HG03520 (cell line): ENCODE data around the gene YES1.
A peak's percentile ranks its signal among the peaks of the same experiment; 100 is the strongest.
"Not testable (repeated sequence)": the region's sequence is repeated elsewhere in the genome, so short reads cannot be mapped to it uniquely, and the experiment has no call there.

Experiments
- ATAC-seq: cut with Tn5 transposase; IDR thresholded peaks from one replicate; pipeline ENCODE4 v1.9.1; 2021; ENCODE audit warnings: mild to moderate bottlenecking, moderate library complexity; ENCODE audit not compliant: unreplicated experiment

YES1 gene

DNA sequence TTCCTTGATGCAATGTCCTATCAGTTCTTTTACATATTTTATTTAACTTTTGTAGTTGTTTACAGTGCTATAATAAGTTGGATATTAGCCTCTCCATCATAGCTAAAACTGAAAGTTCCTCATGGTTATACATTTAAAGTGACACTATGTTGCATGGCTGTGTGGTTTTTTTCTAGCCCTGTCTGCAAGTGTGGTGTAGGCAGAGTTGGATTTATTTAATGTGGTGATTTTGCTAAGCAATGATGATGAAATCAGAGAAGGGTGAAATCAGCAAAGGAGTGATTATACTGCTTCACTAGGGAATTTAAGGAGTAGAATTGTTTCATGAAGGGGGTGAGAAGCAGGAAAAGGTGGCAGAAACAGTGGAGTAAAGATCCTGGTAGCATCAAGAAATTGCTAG, 81.3 kb downstream of the YES1 start:
- no peak for ATAC-seq

DNA sequence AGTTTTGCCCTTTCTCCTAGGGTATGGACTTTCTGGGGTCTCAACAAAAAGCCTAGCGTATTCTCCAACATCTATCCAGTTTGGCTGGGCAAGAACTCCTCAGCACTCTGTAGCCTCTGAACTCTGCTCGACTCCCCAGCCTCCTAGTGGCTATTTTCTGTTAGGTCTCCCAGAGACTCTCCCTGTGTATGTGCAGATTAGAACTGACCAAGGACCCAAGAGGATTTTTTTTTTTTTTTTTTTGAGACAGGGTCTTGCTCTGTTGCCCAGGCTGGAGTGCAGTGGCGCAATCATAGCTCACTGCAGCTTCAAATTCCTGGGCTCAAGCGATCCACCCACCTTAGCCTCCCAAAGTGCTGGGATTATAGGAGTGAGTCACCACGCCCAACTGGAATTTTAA, 81.9 kb downstream of the YES1 start:
- ATAC-seq, result not testable (repeated sequence)

DNA sequence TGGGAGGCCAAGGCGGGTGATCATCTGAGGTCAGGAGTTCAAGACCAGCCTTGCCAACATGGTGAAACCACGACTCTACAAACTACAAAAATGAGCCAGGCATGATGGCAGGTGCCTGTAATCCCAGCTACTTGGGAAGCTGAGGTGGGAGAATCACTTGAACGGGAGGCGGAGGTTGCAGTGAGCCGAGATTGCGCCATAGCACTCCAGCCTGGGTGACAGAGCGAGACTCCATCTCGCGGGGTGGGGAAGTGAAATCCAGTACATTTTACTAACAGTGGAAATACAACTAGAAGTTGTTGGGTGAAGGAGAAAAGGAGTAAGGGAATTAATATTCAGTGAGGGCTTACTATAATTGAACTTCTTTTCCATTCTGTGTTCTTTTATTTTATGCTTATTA, 86.4 kb downstream of the YES1 start:
- no peak for ATAC-seq

DNA sequence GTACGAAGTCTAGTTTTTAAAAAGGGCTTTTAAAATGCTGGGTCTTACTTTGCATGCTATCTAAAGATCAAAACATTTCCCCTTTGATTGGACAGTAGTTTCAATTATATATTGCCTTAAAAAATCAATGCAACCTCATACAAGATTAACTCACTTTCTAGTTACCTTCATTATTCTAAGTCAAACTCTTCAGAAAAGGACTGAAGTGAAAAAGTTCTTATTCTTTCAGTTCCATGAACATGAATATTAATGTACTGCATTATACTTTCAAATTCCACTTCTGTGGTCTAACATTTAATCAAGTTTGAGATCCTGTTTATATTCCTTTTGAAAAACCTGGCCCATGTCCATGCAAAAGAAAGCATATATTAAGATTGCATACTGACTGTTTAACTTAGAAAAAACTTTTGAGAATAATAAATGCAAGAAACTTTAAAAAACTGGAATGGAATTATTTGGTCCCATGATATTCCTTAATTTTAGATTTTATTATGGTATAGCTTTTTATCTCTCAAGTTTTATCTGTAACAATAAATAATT, 88.4 kb downstream of the YES1 start:
- ATAC-seq, result no peak

DNA sequence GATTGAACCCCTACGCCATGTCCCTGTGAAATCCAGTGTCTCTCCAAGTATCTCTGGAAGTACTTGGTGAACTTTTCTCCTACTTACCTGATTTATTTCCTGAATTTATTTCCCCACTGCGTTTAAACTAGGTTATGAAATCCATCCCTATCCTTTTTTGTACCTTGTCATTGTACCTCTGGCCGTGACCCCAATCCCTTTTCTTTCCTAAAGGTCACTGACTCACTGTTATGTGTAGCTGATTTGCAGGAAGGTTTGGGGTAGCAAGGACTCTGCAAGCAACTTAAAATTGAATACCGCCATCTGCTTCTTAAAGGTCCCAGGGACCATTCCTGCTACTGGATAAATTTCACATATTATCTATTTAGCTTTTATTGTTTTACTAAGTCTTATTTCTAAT, 95.0 kb downstream of the YES1 start:
- no peak for ATAC-seq

DNA sequence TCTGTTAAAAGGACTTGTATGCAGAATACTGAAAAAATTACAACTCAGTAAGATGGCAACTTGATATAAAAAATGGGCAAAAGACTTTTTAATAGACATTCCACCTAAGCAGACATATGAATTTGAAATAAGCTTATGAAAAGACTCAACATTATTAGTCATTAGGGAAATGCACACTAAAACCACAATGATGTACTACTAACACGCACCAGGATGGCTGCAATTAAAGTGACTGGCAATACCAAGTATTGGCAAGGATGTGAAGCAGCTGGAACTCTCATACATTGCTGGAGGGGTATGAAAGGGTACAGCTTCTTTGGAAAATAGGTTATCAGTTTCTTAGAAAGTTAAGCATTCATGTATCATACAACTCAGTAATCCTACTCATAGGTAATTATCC, 96.4 kb downstream of the YES1 start:
- no peak for ATAC-seq

DNA sequence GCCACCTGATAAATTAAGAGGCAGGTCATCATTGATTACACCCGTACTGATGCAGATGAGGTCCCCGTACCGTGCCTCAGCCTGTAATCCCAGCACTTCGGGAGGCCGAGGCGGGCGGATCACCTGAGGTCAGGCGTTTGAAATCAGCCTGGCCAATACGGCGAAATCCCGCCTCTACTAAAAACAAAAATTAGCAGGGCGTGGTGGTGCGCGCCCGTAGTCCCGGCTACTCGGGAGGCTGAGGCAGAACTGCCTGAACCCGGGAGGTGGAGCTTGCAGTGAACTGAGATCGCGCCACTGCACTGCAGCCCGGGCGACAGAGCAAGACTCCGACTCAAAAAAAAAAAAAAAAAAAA, 98.9 kb downstream of the YES1 start:
- ATAC-seq, result no peak

DNA sequence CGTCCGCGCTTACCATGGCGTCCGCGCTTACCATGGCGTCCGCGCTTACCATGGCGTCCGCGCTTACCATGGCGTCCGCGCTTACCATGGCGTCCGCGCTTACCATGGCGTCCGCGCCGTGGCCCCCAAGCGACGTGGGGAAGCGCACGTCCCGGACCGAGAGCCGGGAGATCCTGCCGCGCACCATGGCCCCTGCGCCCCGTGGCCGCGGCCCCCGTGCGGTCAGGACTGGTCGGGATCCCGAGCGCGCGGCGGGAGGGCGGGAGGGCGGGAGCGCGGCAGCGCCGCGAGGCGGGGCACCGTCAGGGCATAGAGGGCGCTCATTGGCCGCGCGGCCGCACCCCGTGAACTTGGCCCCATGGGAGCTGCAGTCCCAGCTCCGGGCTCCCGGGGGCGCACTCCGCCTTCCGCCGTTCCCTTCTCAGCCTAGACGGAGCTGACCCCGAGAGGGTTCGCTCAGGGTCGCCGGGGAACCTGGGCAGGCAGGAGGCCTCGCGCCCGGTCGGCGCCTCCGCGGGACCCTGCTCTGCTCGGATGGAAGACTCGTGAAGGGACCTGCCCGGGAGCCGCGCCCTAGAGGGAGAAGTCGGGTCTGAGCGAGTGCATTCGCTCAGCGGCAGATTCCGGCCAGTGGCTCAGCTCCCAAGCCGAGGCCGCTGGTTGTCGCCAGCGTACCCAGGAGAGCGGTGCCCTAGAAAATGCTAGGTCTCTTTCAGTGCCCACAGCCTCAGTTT, 99.5 kb downstream of the YES1 start, which contains the start of gene ENOSF1:
ENOSF1 (minus strand) TSS at position 230 of the 734 bp plus-strand sequence; CDS start at position 187, 43 bp downstream.
- ATAC-seq, result peak; percentile 88

DNA sequence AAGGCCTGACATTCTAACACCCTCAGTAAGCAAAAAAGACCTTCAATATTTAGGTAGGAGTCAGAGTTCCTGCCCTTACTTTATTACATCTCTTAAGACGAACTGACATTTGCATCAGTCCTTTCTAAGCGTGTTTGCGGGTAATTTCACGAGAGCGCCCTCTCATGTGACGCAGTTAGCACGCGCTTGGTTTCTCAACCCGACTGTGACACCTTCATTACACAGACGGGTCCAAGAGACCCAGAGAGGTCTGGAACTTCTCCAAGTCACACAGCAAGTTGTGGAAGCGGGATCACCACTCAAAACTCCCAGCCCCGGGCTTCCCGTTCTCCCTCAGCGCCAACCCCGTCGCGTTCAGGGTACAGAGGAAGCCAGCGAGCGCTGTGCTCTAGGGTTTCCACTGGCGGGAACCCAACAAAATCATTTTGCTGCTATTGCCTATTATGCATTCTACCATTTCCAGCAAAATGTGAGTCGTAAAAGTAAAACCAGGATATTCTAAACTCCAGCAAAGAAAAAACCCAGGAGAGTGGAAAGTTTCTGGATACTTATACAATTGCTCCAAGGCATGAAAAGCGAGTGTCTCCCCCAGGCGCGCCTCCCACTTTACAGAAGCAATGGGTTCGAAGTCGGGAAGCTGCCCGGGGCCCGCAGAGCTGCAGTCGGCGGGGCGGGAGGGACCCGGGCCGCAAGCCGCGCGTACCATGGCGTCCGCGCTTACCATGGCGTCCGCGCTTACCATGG, 100.2 kb downstream of the YES1 start:
- ATAC-seq, result peak; percentile 63

DNA sequence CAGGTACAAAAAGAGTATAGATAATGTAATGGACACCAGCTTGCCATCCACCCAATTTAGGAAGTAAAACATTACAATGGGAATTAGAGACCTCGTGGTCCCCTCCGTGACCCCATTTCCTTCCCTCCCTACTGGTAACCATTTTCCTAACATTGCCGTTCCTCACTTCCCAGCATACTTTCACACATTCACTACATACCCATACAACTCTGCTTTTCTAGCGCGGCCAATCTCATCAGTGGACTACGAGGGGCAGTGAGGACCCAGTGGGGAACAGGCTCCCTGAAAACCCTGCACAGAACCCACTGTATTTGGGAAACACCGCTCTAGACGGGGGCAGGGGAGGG, 100.8 kb downstream of the YES1 start:
- ATAC-seq, result peak; percentile 4

DNA sequence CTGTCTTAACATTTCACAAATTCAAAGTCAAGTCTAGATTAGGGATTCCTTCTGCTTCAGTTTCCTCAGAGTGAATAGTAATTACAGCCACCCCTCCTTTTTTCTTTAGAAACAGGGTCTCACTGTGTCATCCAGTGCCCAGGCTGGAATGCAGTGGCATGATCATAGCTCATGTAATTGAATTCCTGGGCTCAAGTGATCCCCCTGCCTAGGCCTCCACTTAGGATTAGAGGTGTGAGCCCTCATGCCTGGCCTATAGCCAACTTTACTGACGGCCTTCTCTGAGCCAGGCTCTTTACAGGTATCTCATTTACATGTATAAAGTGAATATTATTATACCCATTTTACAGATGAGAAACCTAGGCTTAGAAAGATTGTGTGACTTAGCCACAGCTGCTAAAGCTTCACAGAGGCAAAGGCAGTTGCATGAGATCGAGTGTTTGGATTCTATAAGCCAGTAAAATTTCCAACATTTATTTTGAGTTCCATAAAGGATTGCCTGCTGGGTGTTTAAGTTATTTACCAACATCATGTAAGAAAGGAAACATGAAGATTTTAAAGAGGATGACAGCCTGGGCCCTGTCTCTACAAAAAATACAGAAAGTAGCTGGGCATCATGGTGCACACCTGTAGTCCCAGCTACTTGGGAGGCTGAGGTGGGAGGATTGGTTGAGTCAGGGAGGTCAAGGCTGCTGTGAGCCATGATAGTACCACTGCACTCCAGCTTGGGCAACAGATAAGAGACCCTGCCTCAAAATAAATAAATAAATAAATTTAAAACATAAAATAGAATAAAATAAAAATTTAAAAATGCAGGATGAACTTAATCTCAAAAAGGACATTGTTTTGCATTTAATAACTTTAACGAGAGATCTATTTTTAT, 101.4 kb downstream of the YES1 start:
- no peak for ATAC-seq

DNA sequence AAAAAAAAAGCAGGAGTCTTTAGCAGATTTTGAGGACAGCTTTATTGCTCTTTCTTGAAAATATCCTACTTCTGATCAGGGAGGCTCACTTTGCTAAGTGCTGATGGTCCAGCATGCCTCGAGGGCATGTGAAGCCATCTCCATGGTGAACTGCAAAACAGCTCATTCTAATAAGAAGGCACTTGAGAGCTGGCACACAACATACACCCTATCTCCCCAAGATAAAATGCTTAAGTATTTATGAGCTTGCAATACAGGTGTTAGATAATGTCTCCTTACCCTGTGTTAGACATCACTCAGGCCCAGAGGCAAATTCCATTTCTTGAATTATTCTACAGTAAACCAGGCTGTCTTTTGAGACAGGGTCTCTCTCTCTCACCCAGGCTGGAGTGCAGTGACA, 102.3 kb downstream of the YES1 start:
- no peak for ATAC-seq

DNA sequence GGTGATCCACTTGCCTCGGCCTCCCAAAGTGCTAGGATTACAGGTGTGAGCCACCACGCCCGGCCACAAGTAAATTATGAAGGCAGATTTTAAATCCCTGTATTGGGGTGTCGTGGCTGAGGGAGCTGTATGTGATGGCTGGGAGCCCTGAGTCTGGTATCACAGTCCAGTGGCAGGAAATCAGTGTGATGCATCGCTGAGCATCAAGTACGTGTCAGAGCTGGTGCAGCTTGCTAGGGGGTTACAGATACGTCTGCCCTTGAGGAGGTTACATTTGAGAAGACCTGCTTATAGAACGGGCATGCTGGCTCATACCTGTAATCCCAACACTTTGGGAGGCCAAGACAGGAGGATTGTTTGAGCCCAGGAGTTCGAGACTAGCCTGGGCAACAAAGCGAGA, 103.9 kb downstream of the YES1 start:
- ATAC-seq, result no peak

DNA sequence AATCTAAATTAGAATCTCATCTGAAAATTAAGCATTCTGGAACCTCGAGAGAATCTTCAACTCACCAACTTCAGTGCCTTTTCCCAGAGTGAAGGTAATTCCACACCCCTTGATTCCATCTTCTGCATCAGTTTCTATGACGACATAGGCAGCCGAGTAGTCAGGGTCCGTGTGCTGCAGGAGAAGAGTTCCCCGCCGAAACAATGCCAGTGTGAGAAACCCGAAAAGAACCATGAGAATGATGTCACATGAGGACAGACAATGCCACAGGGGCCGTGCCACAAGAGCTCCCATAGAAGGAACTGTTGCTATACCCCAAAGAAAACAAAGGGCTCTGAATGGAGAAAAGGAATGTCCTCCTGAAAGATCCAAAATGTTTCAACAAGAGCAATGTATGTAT, 105.6 kb downstream of the YES1 start:
- ATAC-seq, result no peak

DNA sequence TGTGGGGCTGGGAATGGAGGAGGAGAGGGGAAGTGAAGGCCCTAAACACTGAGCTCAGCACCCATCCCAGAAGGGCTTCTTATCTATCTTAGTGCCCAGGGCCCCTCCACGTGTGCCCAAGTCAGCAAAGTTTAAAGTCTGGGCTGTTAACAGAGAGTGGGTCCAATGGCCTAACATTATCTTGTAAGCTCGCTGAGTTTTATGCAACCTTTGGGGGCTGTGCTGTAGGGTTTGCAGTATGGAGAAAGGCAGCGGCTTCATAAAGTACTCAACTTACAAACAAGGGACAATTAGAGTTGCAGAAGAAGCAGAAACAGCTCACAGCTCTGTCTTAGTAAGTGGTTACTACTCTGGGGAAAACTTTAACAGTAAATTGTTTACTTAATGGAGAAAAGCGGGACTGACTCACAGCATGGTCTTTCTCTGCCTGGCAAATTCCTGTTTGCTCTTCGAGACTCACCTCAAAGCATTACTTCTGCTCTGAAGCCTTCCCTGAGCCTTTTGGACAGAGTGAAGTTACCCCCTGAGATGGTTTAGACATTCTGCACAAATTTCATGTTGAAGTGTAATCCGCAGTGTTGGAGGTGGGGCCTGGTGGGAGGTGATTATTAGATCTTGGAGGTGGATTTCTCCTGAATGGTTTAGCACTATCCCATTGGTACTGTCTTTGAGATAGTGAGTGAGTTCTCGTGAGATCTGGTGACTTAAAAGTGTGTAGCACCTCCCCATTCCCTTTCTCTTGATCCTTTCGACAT, 108.7 kb downstream of the YES1 start:
- ATAC-seq, result no peak

DNA sequence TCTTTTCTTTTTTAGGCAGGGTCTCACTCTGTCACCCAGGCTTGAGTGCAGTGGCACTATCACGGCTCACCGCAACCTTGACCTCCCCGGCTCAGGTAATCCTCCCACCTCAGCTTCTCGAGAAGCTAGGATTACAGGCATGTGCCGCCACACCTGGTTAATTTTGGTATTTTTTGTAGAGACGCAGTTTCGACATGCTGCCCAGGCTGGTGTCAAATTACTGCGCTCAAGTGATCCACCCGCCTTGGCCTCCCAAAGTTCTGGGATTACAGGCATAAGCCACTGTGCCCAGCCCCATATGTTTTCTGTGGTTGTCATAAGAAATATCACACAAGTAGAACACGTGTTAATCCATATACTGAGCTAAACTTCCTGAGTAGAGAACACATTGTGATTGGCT, 114.2 kb downstream of the YES1 start:
- no peak for ATAC-seq

DNA sequence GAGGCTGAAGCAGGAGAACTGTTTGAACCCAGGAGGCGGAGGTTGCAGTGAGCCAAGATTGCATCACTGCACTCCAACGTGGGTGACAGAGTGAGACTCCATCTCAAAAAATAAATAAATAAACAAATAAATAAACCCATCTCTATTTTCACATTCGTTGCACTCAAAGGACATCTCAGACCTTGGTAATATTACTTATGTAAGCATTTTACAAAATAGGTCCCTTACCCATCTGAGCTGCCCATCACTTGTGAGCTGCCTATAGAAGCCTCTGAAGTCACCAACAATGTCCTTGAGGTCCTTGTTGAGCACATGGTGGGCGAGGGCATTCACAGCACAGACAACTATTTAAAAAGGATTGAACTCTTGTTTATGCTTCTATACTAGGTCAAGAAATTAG, 115.0 kb downstream of the YES1 start:
- no peak for ATAC-seq

DNA sequence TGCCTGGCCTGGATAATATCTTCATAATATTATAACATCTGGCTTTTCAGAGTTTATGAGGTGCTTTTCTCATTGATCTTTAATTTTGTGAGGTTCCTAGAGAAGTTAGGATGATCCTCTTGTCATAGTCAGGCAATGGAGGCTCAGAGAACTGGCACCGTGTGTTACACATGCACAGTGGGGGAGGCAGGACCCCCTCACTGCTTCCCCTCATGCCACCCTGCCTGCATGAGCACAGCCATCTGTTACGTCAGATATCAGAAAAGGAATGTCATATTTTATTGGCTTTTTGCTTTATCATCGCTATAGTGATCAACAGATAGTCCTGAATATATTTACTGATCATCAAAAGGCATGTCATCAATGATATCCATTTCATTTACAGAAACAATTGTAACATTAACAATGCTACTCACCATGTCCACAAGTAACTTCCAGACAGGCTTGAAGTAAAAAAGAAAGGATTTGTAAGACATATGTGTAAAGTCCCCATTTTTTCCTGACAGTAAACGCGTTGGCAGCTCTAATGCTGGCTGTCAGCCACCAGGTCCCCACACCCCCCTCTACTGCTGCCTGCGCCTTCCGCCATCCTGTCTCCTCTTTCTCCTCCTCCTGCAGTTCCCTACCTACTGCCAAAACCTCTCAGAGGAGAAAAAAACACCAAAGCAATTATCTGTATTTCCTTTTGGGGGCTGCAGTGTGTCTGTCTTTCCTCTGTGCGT, 118.4 kb downstream of the YES1 start:
- ATAC-seq, result no peak

DNA sequence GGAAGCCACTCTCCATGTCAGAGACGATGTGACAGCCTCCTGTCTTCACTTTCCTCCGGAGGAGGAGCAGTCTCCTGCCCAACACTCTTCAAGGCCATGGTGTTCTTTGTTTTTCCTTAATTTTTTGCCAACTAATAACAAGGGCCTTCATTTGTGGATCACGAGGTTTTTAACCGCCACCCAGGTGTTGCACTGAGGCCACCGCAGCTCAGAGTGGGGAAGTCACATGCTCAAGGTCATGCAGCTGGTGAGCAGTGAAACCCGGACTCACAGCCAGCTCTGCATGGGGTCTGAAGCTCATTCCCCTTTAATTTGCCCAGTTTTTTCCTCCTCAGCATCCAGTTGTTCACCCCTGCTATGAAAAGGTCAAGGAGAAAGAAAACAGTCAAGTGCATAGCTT, 119.2 kb downstream of the YES1 start:
- ATAC-seq, result no peak

DNA sequence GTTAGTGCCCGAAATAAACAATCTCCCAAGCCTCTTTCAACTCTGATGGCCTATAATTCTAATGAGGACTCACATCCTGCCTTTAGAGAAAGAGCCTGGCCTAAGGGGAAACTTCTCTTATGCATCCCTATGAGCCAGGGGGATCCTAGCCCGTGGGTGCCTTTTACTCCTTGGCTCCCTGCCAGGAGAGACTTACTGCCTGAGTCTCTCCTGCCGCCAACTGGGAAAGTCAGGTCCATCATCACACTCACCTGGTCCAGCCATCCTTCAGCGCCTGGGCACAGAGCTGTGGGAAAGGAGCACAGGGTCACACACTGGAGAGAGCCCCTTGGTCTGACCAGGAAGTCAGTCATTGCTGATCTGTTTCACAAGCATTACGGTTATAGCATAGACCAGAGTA, 123.7 kb downstream of the YES1 start:
- no peak for ATAC-seq
